ENCODE measurements around the gene ENTREP1.

GRCh38 chr9:69283003-69283402, 42.0 kb upstream of the ENTREP1 start:
- TF ChIP-seq, protein P1, sequence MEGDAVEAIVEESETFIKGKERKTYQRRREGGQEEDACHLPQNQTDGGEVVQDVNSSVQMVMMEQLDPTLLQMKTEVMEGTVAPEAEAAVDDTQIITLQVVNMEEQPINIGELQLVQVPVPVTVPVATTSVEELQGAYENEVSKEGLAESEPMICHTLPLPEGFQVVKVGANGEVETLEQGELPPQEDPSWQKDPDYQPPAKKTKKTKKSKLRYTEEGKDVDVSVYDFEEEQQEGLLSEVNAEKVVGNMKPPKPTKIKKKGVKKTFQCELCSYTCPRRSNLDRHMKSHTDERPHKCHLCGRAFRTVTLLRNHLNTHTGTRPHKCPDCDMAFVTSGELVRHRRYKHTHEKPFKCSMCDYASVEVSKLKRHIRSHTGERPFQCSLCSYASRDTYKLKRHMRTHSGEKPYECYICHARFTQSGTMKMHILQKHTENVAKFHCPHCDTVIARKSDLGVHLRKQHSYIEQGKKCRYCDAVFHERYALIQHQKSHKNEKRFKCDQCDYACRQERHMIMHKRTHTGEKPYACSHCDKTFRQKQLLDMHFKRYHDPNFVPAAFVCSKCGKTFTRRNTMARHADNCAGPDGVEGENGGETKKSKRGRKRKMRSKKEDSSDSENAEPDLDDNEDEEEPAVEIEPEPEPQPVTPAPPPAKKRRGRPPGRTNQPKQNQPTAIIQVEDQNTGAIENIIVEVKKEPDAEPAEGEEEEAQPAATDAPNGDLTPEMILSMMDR (IDR thresholded peaks at IDR 0.05; ENCODE audit: poor library complexity), result no peak
- TF ChIP-seq EZH2phosphoT487 (IDR thresholded peaks at IDR 0.05; ENCODE audit: low read depth, severe bottlenecking, unreplicated experiment) (no peak), EZH2 (IDR thresholded peaks at IDR 0.05; ENCODE audit: borderline replicate concordance) (no peak)
